Middle frontal gyrus (tissue), 1 donor: ENCODE results near the gene DERL2.

Experiments used
- DNase-seq: peaks from one replicate; pipeline ENCODE4 v3.0.0-alpha.2; 2015; ENCODE audit warnings: low spot score; ENCODE audit errors: extremely low spot score

The DERL2 gene

GRCh38 chr17:5501685-5502084 lies 15.7 kb upstream of the DERL2 start:
- DNase-seq: no peak

- DNase-seq: peak; percentile 70
Observed at GRCh38 chr17:5500589-5501391, 14.8 kb upstream of the DERL2 start.

- no peak for DNase-seq
Observed at GRCh38 chr17:5500247-5500588, 14.2 kb upstream of the DERL2 start.

GRCh38 chr17:5499476-5500231 lies 13.7 kb upstream of the DERL2 start:
- no peak for DNase-seq

- no peak for DNase-seq
Observed at GRCh38 chr17:5492970-5493369, 7.0 kb upstream of the DERL2 start.

GRCh38 chr17:5488752-5489151 lies 2.8 kb upstream of the DERL2 start:
- no peak for DNase-seq

GRCh38 chr17:5486206-5487124 lies 487 bp upstream of the DERL2 start, which contains the start of gene MIS12:
TSS of gene MIS12 (plus strand) at chr17:5486566. CDS start at chr17:5488863, 2,297 bp downstream.
- DNase-seq: peak; percentile 96

GRCh38 chr17:5481451-5481850 lies 4.5 kb downstream of the DERL2 start:
- no peak for DNase-seq

- DNase-seq: no peak
Observed at GRCh38 chr17:5480962-5481361, 5.0 kb downstream of the DERL2 start.

GRCh38 chr17:5478992-5479391 lies 7.0 kb downstream of the DERL2 start:
- DNase-seq: no peak

- DNase-seq: no peak
Observed at GRCh38 chr17:5473906-5474305, 12.1 kb downstream of the DERL2 start.

GRCh38 chr17:5472511-5472910 lies 13.5 kb downstream of the DERL2 start:
- no peak for DNase-seq

- DNase-seq: no peak
Observed at GRCh38 chr17:5468075-5468473, 17.9 kb downstream of the DERL2 start.

- no peak for DNase-seq
Observed at GRCh38 chr17:5467416-5467815, 18.6 kb downstream of the DERL2 start.

- no peak for DNase-seq
Observed at GRCh38 chr17:5466295-5466694, 19.7 kb downstream of the DERL2 start.

GRCh38 chr17:5464717-5465507 lies 21.1 kb downstream of the DERL2 start:
- no peak for DNase-seq

GRCh38 chr17:5446786-5447185 lies 39.2 kb downstream of the DERL2 start:
- peak; percentile 44 for DNase-seq

- DNase-seq: no peak
Observed at GRCh38 chr17:5444209-5444608, 41.8 kb downstream of the DERL2 start.

GRCh38 chr17:5443728-5444127 lies 42.2 kb downstream of the DERL2 start:
- DNase-seq: no peak

- no peak for DNase-seq
Observed at GRCh38 chr17:5439446-5439764, 46.6 kb downstream of the DERL2 start.
